ENCODE results near the gene FXYD6.

GRCh38 chr11:117862019-117862725, 14.3 kb downstream of the FXYD6 start:
- TF ChIP-seq CTCF (conservative IDR thresholded peaks at IDR 0.05; ENCODE audit: low read depth, low read length) (no peak), EZH2 (IDR thresholded peaks at IDR 0.05; ENCODE audit: low read length, unreplicated experiment) (no peak), EZH2phosphoT487 (IDR thresholded peaks at IDR 0.05; ENCODE audit: borderline replicate concordance, low read length) (no peak)
